Smooth muscle cell of the umbilical artery (primary cell): ENCODE data around the gene CFHR3. TPM values are rescaled to one million over a fixed set of nuclear protein-coding genes. Genes with fewer than 3 reads are reported as not detected.

Experiments used
- total RNA-seq: library from RNA; depleted of rRNA; stranded (reverse); fragments of >200 nt; gene quantifications from 2 replicates; pipeline ENCODE4 v1.2.3, GENCODE V29; 2014

The CFHR3 gene
- total RNA-seq, result 0.23 TPM in 1 of 2 replicates, not detected in the other

DNA sequence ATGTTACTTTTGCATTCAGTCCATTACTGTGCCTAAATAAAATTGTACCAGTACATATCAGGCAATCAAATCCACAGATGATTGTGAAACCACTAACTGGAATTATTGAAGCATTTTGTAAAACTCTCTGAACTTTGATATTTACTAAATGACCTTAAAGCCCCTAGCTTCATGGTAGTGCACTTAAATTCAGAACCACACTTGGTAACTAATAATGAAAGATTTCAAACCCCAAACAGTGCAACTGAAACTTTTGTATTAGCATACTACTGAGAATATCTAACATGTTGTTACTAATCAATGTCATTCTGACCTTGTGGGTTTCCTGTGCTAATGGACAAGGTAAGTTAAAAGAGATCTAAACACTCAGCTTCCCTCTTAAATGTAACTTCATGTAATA, at the start of gene CFHR3:
Gene CFHR3, plus strand, starts transcription at position 238 of the 400 bp plus-strand sequence. Its CDS starts 47 bp downstream, at position 285.

GRCh38 chr1:196819531-196819930, 44.9 kb downstream of the CFHR3 start, which contains the start of gene CFHR1:
Gene CFHR1, plus strand, starts transcription at chr1:196819731. Its CDS starts 114 bp downstream, at chr1:196819845.

Other genes starting within 250 kb of the CFHR3 start
- gene KCNT2, start 166.4 kb upstream of the CFHR3 start, total RNA-seq, result 4.8 and 6.2 TPM in 2 replicates
- gene CFH, start 122.8 kb upstream of the CFHR3 start, total RNA-seq, result 175 and 259 TPM in 2 replicates
- 0.18 and 0.30 TPM in 2 replicates for gene CFHR1, start 44.9 kb downstream of the CFHR3 start, total RNA-seq
- not detected in 2 replicates for gene CFHR4, start 113.2 kb downstream of the CFHR3 start, total RNA-seq
- gene CFHR2, start 168.9 kb downstream of the CFHR3 start, total RNA-seq, result not detected in 2 replicates
- not detected in 2 replicates for gene CFHR5, start 202.7 kb downstream of the CFHR3 start, total RNA-seq